C1 segment of cervical spinal cord (tissue), 14 donors: ENCODE data around the gene ZNF544.

Experiments
- DNase-seq, 14 donors: peaks; one replicate each; lab custom pipeline; 2025; lab: John Stamatoyannopoulos, UW

ZNF544 gene

DNA sequence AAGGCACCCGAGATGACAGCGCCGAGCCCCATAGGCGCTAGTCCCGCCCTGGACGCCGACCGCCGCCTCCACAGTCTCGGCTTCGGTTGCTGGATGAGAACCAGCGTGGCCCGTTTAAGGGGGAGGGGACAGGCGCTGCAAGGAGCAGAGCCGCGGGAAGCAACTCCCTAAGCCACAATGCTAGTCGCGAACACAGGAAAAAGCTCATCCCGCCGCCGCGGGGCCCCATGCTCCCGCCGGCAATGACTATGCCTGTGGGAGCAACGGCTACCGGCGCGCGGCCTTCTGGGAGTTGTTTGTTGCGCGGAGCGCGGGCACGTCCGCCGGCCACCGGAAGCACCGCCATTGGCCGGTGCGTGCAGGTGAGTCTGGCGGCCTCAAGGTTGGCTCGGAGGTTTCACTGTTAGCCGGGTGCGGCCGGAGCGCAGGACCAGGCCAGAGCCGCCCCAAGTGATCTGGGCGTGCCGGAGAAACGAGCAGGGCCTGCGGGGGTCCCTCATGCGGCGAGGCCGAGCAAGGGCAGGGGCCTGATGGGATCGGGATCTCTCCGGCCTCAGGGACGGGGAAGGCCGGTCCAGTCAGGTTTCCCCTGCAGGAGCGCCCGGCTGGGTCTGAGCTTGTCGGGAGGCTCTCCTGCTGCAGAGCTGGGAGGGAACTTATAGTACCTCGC, at the start of gene ZNF544:
ZNF544 (plus strand) TSS at position 330 of the 670 bp plus-strand sequence. CDS start 15,110 bp downstream, outside the sequence.
- DNase-seq = peak; percentile 11 to 81 (median 42)

DNA sequence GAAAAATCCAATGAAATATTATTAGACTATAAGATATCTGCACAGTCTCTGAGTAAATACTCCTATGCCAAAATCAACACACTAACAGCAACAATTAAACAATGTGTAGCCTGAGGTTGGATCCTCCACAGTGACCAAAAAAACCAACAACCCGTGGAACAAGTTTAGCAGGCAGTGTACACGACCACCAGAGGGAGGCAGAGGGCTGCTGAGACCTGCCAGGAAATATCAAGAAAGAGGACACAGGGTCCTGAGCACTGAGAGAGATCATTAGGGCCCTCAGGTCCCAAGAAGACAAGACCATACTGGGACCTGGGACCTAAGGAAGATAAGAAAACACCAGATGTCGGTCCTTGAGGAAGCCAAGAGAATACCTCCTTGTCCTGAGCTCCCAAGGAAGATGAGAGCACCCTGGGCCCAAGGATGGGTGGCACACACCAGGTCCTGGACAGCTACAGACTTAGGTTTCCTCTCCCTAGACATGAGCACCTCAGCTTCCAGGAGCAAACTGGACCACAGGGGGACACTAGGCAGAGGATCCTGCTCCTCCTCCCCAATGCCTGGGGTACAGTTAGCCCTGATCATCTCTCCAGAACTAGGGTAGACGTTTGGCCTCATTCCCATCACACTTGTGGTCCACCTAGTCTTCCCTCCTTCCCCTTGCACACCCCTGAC, 46.7 kb upstream of the ZNF544 start:
- peak in 1 of 14 donors; percentile 11 for DNase-seq

DNA sequence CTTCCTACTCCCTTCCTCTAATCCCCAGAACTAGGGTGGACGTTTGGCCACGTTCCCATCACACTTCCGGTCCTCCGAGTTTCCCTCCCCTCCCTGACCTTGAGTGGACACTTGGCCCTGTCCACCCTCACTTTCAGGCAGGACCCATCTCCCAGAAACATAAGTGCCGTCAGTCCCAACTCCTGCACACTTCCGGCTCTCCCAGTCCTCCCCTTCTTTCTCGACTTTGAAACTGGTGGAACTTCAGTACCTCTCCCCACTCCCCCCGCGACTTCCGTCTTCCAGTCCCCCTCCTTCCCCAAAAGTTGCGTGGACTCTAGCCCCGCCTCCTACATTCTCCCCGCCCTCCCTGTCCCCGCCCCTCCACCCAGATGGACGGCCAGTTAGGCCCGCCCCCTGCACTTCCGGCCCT, 46.1 kb upstream of the ZNF544 start:
- DNase-seq = no peak

DNA sequence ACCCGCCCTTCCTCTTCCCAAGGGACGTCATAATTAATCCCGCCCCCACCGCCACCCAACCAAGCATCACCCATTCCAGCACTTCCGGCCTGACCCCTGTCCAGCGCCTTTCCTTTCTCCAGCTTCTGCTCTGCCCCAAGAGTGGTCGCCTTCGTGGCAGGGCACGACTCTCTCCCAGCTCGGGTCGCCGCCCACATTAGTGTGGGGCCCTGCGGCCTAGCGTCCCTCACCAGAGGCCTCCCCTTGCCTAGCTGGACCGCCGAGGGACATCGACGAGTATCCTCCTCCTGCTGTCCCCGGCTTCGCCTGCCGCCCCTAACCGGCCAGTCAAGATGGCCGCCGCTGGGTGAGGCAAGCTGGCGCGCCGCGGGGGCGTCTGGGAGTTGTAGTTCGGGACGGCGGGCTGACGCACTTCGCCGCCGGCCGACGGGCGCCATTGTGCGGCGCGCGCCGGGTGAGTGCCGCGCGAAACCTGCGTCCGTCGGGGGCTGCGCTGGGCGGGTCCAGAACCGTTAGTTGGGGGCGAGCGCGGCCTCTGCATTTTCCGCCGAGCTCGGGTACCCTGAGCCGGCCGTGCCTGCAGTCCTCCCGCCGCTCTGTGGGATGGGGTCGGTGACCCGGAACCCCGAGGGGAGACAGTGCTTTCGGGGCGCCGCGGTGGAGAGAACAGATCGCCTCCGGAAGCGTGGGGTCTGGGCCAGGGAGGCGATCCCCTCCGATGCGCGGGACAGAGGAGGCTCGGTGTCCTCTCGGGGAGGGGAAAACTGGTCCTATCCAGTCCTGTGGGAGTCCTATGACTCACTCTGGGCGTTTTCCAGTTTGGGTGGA, 45.5 kb upstream of the ZNF544 start, which contains the start of gene ZNF274:
ZNF274 (plus strand) TSS at position 73 of the 828 bp plus-strand sequence. CDS start 905 bp downstream, outside the sequence.
- peak; percentile 74 to 97 (median 90) for DNase-seq

DNA sequence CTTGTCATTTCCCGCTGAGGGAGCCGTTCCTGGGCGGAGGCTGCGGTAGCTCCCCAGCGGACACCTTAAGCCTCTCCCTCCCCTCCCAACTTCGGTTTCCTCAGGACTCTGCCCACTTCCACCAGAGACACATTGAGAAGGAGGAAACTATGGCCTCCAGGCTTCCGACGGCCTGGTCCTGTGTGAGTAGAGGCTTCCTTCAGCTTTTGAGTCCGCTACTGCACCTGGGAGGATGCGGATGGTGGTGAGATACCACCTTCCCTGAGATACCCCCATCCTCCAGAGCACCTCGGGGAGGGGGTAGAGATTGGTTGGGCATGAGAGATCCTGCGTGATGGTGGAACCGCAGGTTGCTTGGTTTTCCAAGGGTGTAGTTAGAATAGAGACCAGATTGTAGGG, 44.9 kb upstream of the ZNF544 start:
- no peak for DNase-seq

DNA sequence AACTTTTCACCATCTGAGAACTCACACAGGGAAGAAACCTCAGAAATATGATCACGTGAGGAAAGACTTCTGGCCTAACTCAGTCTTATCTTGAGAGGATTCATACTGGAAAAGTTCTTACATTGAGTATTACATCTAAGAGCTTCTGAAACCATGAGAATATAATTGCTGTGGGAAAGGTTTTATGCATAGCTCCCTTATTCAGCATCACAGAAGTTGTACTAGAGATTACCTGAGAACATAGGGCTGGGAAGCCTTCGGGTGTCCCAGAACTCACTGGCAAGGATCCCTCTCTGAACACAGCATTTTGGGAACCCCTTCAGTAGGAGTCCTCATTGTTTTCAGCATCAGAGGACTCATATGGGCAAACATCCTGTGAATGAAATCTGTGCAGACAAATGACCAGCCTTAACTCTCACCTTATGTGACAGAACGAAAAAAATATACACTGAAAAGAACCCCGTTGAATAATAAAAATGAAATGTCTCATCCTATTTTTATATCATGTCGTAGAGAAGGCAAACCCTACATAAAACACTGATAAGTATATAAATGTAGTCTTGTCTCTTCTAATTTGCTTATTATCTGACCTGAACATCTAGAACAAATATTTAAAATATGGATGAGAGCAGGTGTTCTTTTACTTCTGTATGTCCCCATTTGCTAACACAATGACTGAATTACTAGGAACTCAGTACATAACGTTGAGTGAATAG, 31.7 kb upstream of the ZNF544 start:
- no peak for DNase-seq

DNA sequence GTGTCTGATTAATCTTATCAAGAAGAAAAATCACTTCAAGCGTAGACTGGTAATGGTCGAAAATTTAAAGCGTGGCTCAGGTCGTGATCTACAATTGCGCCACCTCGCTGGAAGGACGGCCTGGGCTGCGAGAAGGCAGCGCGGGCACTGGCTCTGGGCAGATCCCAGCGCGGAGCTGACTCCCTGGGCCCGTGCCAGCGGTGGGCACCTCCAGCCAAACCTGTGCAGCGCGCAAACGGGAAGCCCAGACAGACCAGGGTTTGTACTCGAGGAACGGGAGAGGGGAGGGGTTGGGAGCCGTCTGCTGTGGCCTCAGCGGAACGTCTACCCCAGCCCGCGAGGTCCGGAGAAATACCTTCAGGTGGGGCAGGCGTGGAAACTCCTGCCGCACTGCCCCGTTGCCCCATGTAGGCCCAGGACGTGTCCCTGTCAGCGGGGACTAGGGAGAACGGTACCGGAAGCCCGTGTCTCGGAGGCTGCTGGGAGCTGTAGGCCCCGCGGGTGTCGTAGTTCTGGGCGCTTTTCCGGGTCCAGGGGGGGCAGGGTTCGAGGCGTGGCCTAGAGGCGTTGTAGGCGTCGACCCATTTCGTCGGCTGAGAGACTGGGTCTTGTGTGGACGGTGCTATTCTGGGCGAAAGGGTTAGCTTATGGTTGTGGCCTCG, 24.8 kb upstream of the ZNF544 start:
- DNase-seq = no peak

DNA sequence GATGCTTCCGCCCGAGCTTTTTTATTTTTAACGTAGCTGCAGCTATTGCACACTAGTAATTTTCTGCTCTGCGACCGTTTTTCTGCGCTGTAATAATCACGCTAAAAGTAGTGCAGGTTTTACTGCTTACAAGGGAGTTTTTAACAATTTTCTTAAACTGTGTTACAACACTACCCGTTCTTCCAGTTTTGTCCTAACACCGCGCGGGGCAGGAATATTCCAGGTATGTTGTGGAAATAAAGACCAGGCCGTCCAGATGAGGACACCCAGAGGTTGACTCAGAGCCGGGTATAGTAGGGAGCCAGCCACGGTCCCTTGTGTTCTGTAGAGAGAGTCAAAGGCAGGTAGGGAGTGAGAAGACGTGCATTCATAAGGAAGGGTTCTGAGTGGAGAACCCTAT, 24.1 kb upstream of the ZNF544 start:
- DNase-seq = no peak

DNA sequence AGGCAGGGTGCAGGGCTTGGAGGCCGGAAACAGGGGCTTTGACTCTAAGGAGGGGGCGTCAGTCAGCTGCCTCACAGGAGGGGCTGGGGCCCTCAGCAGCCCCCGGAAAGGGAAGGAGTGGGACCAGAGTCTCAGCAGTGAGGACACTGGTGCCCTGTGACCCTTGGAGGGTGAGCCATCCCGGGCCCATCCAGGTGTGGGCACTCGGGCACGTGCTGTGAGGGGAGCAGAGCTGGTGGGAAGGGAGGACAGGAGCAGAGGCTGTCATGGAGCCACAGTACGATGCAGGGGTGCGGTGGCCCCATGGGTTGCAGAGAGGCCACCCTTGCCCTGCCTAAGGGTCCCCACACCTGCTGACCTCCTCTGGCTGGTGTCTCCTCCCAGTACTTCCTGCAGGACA, 19.1 kb upstream of the ZNF544 start:
- DNase-seq = no peak

DNA sequence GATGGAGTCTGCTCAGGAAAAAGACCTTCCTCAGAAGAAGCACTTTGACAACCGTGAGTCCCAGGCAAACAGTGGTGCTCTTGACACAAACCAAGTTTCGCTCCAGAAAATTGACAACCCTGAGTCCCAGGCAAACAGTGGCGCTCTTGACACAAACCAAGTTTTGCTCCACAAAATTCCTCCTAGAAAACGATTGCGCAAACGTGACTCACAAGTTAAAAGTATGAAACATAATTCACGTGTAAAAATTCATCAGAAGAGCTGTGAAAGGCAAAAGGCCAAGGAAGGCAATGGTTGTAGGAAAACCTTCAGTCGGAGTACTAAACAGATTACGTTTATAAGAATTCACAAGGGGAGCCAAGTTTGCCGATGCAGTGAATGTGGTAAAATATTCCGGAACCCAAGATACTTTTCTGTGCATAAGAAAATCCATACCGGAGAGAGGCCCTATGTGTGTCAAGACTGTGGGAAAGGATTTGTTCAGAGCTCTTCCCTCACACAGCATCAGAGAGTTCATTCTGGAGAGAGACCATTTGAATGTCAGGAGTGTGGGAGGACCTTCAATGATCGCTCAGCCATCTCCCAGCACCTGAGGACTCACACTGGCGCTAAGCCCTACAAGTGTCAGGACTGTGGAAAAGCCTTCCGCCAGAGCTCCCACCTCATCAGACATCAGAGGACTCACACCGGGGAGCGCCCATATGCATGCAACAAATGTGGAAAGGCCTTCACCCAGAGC, 16.2 kb upstream of the ZNF544 start:
- DNase-seq = no peak

DNA sequence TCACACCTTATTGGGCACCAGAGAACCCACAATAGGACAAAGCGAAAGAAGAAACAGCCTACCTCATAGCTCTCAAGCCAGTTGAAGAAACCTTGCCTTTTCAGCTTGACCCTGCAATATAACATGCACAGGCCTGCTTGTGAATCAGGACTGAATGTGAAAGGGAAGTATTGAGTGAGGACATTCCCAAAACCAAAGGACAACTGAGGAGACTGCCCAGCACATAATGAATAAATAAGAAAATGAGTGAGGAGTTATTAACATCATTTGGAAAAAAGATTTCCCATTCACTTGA, 15.7 kb upstream of the ZNF544 start:
- no peak for DNase-seq

DNA sequence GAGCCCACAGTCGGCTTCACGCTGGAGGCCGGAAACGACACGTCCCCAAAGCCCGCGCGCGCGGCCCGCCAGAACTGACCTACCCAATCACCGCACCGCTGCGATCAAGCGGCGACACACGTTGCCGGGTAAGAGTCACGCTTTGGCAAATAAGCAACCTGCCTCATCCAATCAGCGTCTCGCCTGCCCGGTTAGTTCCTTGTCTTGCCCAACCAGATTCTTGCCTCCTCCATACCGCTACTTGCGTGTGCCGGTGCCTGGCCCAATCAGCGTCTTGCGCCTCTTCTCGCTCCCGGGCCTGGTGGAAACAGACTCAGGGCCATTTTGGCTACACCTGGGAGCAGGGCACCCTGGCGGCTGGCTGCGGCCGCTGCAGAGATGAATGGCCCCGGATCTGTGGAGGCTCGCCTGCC, 11.6 kb upstream of the ZNF544 start:
- no peak for DNase-seq

DNA sequence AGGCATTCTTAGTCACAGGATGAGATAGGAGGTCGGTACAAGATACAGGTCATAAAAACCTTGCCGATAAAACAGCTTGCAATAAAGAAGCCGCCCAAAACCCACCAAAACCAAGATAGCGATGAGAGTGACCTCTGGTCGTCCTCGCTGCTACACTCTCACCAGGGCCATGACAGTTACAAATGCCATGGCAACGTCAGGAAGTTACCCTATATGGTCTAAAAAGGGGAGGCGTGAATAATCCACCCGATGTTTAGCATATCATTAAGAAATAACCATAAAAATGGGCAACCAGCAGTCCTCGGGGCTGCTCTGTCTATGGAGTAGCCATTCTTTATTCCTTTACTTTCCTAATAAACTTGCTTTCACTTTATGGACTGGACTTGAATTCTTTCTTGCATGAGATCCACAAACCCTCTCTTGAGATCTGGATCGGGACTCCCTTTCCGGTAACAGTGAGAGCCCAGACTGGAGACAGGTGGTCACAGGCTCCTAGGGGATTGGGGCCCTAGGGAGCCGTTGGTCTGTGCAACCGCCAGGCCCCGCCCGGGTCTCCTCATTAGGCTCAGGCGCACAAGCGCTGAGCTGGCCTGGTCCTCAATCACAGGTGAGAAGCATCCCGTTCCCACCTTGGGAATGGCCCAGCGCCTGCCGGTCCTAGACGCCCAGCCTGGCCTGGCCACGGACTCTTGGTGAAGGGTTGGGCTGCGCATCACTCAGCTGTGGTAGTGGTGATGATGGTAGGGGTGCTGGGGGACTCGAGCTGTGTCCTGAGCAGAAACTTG, 10.9 kb upstream of the ZNF544 start:
- DNase-seq = no peak

DNA sequence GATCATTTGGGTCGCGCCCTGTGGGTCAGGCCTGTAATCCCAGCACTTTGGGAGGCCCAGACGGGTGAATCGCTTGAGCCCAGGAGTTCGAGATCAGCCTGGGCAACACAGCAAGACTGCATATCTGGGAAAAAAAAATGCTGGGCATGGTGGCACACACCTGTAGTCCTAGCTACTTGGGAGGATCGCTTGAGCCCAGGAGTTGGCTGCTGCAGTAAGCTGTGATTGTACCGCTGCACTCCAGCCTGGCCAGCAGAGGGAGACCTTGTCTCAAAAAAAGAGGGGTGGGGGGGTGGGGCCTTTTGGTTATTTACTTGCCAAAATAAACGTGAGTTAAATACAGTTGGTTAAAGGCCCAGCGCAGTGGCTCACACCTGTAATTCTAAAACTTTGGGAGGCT, 9.8 kb upstream of the ZNF544 start:
- DNase-seq = no peak

DNA sequence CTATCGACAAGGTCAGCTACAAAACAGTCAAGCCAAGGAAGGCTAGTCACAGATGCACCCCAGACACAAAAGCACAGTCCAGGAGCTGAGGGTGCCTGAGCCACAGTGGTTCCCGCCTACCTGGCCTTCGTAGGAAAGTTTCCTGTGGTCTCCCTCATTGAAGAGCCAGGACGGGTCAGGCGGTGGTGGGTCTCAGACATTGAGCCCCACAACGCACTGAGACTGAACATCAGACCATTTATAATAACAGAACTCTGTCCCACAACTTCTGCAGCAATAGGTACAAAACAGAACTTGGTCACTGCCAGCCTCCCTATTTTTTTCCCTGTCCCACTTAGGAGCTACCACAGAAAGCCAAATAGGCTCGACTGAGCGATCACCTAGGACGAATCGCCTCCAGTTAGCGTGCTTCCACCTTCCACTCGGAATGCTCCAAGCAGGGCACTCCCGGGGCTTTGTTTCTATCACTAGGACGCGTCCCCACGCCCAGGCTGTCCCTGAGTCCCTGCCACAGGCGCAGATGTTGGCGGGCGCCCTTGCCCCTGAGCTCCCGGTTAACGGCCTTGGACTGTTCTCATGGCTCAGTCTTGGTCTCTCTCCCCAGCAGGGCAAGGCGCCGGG, 640 bp upstream of the ZNF544 start:
- DNase-seq = no peak

DNA sequence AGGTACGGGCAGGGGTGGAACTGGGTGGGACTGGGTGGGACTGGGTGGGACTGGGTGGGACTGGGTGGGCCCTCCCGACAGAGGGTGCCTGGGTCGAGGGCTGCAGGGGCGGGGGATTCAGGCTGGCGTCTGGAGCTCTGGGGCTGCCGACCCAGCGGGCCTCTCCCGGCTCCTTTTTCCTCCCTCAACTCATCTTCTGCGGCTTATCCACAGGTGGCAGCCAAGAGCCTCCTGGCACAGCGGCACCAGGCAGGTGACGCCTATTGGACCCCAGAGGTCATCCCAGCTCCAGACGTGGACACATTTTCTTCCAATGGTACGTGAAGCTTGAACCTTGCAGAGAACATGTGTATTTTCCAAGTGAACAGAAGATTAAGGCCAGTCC, 533 bp downstream of the ZNF544 start:
- peak in 6 of 14 donors; percentile 7 to 67 (median 26) for DNase-seq

DNA sequence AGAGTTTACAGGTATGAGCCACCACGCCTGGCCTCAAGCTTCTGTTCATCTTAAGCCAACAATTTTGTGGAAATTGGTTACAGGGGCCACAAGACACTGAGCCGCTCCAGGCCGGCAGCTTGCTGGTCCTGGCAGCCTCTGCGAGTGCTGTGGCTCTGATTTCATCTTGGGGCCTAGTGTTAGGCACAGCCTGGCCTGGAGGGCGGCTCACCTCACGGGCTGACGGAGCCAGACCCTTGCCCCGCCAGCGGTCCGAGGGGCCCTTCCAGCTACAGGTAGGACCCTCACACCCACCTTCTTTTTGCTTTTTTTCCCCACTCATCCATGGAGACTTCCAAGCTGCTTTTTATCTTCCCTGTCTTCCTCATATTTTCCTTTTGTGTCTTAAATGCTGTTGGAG, 8.6 kb downstream of the ZNF544 start:
- no peak for DNase-seq

DNA sequence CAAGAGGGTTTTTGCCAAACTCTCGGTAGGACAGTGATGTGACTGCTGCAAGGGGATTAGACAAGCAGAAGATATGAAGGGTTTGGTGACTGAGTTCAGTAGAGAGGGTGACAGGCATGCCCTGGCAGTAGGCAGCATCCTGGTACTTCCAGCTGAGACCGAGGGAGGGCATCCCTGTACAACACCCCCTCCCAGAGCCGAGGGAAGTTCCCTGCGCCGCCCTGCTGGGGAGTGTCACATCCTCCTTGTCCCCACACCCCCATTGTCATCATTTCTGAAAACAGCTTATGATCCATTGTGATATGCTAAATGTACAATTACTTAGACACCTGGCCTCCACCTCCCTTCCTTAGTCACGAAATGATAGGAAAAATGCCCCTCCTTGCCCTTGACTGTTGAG, 14.6 kb downstream of the ZNF544 start:
- no peak for DNase-seq

DNA sequence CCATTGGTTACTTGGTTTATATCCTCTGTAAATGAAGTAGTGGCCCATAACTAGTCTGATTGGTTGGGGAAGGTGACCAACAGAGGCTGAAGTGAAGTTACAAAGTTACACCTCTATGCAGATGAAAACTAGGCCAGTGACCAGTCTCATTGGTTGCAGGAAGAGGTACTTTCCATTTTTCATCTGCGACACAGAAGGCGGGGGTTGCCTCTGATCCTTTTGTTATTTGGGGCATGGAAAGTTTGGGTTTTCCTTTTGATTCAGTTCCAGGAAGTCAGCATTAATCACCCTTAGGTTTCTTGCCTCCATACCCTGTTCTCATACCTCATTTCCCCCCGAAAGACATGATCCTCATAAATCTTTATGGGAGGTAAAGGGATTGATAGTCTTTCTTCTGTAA, 20.2 kb downstream of the ZNF544 start:
- DNase-seq = no peak
